ENCODE measurements around the gene CRYGA. TPM values are rescaled to one million over a fixed set of nuclear protein-coding genes. Genes with fewer than 3 reads are reported as not detected.

CRYGA gene
- total RNA-seq, 2 donors from 2014 or later, result not detected

GRCh38 chr2:208150956-208151355 lies 12.4 kb downstream of the CRYGA start:
- no peak overlapping the region for H3K4me3 ChIP-seq
- TF ChIP-seq POLR2A (IDR thresholded peaks at IDR 0.05) (no peak), CTCF (IDR thresholded peaks at IDR 0.05) (no peak), POLR2AphosphoS5 (IDR thresholded peaks at IDR 0.05) (no peak)
- WGBS, result 100% methylated on average over 1 of the region's 1 CpG
- no peaks in the 10 kb centered on the region for H3K36me3 ChIP-seq
- no peak for DNase-seq (ENCODE audit: low spot score)
- intact Hi-C loops (cut with DNase I), result no loop called here
- no peaks in the 10 kb centered on the region for H3K27me3 ChIP-seq (replicated peaks; ENCODE audit: insufficient read depth)
- no peaks in the 10 kb centered on the region for H3K4me1 ChIP-seq (replicated peaks)
- no peaks in the 10 kb centered on the region for H3K9me3 ChIP-seq
- H3K27ac ChIP-seq, result no peak overlapping the region

DNA sequence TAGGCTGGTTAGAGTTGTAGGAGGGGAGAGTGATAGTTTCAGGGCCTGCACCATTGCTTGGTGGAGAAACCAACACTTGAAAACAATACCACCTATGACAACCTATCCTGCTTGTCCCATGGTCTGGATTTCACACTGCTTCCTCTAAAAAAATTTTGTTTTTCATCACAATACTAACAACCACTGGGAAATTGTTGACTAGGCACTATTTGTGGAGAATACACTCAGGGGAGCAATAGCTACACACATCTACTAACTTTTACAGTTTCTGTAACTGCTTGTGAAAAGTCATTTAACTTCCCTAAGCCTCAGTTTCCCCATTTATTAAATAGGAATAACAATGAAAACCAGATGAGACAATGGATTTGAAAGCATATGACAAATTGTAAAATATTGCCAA lies 13.3 kb downstream of the CRYGA start:
- H3K4me3 ChIP-seq, result no peak overlapping the region
- no peaks in the 10 kb centered on the region for H3K9me3 ChIP-seq
- intact Hi-C loops (cut with DNase I), result no loop called here
- no peak overlapping the region for H3K27ac ChIP-seq
- H3K27me3 ChIP-seq (replicated peaks; ENCODE audit: insufficient read depth), result no peaks in the 10 kb centered on the region
- no peaks in the 10 kb centered on the region for H3K4me1 ChIP-seq (replicated peaks)
- no peaks in the 10 kb centered on the region for H3K36me3 ChIP-seq
- no peak for DNase-seq (ENCODE audit: low spot score)
- TF ChIP-seq POLR2A (IDR thresholded peaks at IDR 0.05), result no peak
- TF ChIP-seq CTCF (IDR thresholded peaks at IDR 0.05), result no peak
- TF ChIP-seq POLR2AphosphoS5 (IDR thresholded peaks at IDR 0.05), result no peak

GRCh38 chr2:208148803-208149202 lies 14.6 kb downstream of the CRYGA start:
- 80% methylated on average over 2 of the region's 2 CpGs for WGBS
- intact Hi-C loops (cut with DNase I), result no loop called here
- no peak for DNase-seq (ENCODE audit: low spot score)

GRCh38 chr2:208147759-208148158 lies 15.6 kb downstream of the CRYGA start:
- TF ChIP-seq POLR2A (IDR thresholded peaks at IDR 0.05), result no peak
- TF ChIP-seq POLR2AphosphoS5 (IDR thresholded peaks at IDR 0.05), result no peak
- no peak for TF ChIP-seq CTCF (IDR thresholded peaks at IDR 0.05)
- intact Hi-C loops (cut with DNase I), result no loop called here
- Histone ChIP-seq H3K27ac (no peak overlapping the region), H3K4me1 (replicated peaks) (no peaks in the 10 kb centered on the region), H3K27me3 (replicated peaks; ENCODE audit: insufficient read depth) (no peaks in the 10 kb centered on the region), H3K36me3 (no peaks in the 10 kb centered on the region), H3K4me3 (no peak overlapping the region), H3K9me3 (no peaks in the 10 kb centered on the region)
- 73% methylated on average over 3 of the region's 3 CpGs for WGBS
- no peak for DNase-seq (ENCODE audit: low spot score)

More at GRCh38 chr2:208148803-208149202, 14.6 kb downstream of the CRYGA start:
- H3K36me3 ChIP-seq, result no peaks in the 10 kb centered on the region
- H3K27ac ChIP-seq, result no peak overlapping the region
- no peaks in the 10 kb centered on the region for H3K27me3 ChIP-seq (replicated peaks; ENCODE audit: insufficient read depth)
- TF ChIP-seq CTCF (IDR thresholded peaks at IDR 0.05) (no peak), POLR2AphosphoS5 (IDR thresholded peaks at IDR 0.05) (no peak), POLR2A (IDR thresholded peaks at IDR 0.05) (no peak)
- no peaks in the 10 kb centered on the region for H3K4me1 ChIP-seq (replicated peaks)
- no peak overlapping the region for H3K4me3 ChIP-seq
- H3K9me3 ChIP-seq, result no peaks in the 10 kb centered on the region

- DNase-seq (ENCODE audit: low spot score), result no peak
- no peaks in the 10 kb centered on the region for H3K36me3 ChIP-seq
- H3K27me3 ChIP-seq (replicated peaks; ENCODE audit: insufficient read depth), result no peaks in the 10 kb centered on the region
- no peak overlapping the region for H3K27ac ChIP-seq
- no peak overlapping the region for H3K4me3 ChIP-seq
- H3K9me3 ChIP-seq, result no peaks in the 10 kb centered on the region
- TF ChIP-seq POLR2AphosphoS5 (IDR thresholded peaks at IDR 0.05), result no peak
- TF ChIP-seq POLR2A (IDR thresholded peaks at IDR 0.05), result no peak
- no peak for TF ChIP-seq CTCF (IDR thresholded peaks at IDR 0.05)
- no peaks in the 10 kb centered on the region for H3K4me1 ChIP-seq (replicated peaks)
- intact Hi-C loops (cut with DNase I), result no loop called here
These were observed 16.4 kb downstream of the CRYGA start for GRCh38 chr2:208147008-208147407.

Measured in prostate gland (tissue), 2 donors.